GM19438 (cell line): ENCODE results near the gene ANO2.
"Not testable (repeated sequence)": the region's sequence is repeated elsewhere in the genome, so short reads cannot be mapped to it uniquely, and the experiment has no call there.

Source experiments
- ATAC-seq: cut with Tn5 transposase; IDR thresholded peaks from one replicate; pipeline ENCODE4 v1.9.1; 2021; ENCODE audit warnings: low read depth; ENCODE audit not compliant: unreplicated experiment

ANO2 gene

GRCh38 chr12:5846950-5847349, 98.1 kb downstream of the ANO2 start:
- no peak for ATAC-seq

GRCh38 chr12:5840944-5841343, 104.1 kb downstream of the ANO2 start:
- no peak for ATAC-seq

- ATAC-seq = no peak
Measured at GRCh38 chr12:5830111-5830510, 114.9 kb downstream of the ANO2 start.

- ATAC-seq = no peak
Measured at GRCh38 chr12:5827591-5827990, 117.5 kb downstream of the ANO2 start.

GRCh38 chr12:5825761-5826160, 119.3 kb downstream of the ANO2 start:
- ATAC-seq = not testable (repeated sequence)

GRCh38 chr12:5818877-5819276, 126.2 kb downstream of the ANO2 start:
- not testable (repeated sequence) for ATAC-seq

- ATAC-seq = no peak
Measured at GRCh38 chr12:5817246-5817645, 127.8 kb downstream of the ANO2 start.

GRCh38 chr12:5809586-5809985, 135.5 kb downstream of the ANO2 start:
- no peak for ATAC-seq

- no peak for ATAC-seq
Measured at GRCh38 chr12:5808981-5809380, 136.1 kb downstream of the ANO2 start.

GRCh38 chr12:5807514-5808219, 137.4 kb downstream of the ANO2 start:
- ATAC-seq = no peak

GRCh38 chr12:5807090-5807414, 138.0 kb downstream of the ANO2 start:
- no peak for ATAC-seq

- no peak for ATAC-seq
Measured at GRCh38 chr12:5806371-5807089, 138.5 kb downstream of the ANO2 start.

GRCh38 chr12:5803532-5803931, 141.5 kb downstream of the ANO2 start:
- no peak for ATAC-seq

GRCh38 chr12:5798242-5799015, 146.6 kb downstream of the ANO2 start:
- no peak for ATAC-seq

- ATAC-seq = no peak
Measured at GRCh38 chr12:5797661-5798060, 147.4 kb downstream of the ANO2 start.

GRCh38 chr12:5796959-5797225, 148.2 kb downstream of the ANO2 start:
- no peak for ATAC-seq

- no peak for ATAC-seq
Measured at GRCh38 chr12:5796171-5796958, 148.7 kb downstream of the ANO2 start.

- no peak for ATAC-seq
Measured at GRCh38 chr12:5794156-5794555, 150.9 kb downstream of the ANO2 start.

- ATAC-seq = no peak
Measured at GRCh38 chr12:5792343-5792742, 152.7 kb downstream of the ANO2 start.

GRCh38 chr12:5789469-5789968, 155.5 kb downstream of the ANO2 start:
- no peak for ATAC-seq

- ATAC-seq = no peak
Measured at GRCh38 chr12:5787828-5788227, 157.2 kb downstream of the ANO2 start.
